IMR-90 (cell line): Measurements from ENCODE around the gene NECTIN2. TPM values are rescaled to one million over a fixed set of nuclear protein-coding genes. Genes with fewer than 3 reads are reported as not detected.
A peak's percentile ranks its signal among the peaks of the same experiment; 100 is the strongest.

Source experiments
- ATAC-seq: fragments of 200-7000 bp; cut with Tn5 transposase; 2 replicates; pipeline ENCODE4 v1.9.1; 2020; ENCODE audit warnings: low read depth, mild to moderate bottlenecking, moderate library complexity
- BruUV-seq: library from RNA; stranded (reverse); fragments of 400-500 nt; replicated peaks from 2 replicates; lab custom pipeline; 2021; lab: Mats Ljungman, UMichigan
- CTCF ChIA-PET: fragments of 300-600 bp; formaldehyde crosslinking; extraction: SDS; loops from one replicate; lab custom pipeline; 2021; ENCODE audit warnings: antibody characterized with exemption; lab: Yijun Ruan, JAX
- POLR2A ChIA-PET: fragments of 300-600 bp; sonication (Branson Sonifier 250); formaldehyde crosslinking; loops from one replicate; lab custom pipeline; 2022; ENCODE audit warnings: antibody characterized with exemption; ENCODE audit not compliant: unreplicated experiment; lab: Charles Lee
- DNase-seq: peaks from one replicate; pipeline ENCODE4 v3.0.0; 2013
- H2AFZ ChIP-seq: replicated peaks from 2 replicates; pipeline ENCODE3; 2013; ENCODE audit warnings: low read length, mild to moderate bottlenecking; ENCODE audit not compliant: poor library complexity
- H2AK5ac ChIP-seq: 2 replicates; pipeline ENCODE4 v1.6.1; 2013; ENCODE audit warnings: low read depth, low read length, inconsistent platforms
- H2AK9ac ChIP-seq: replicated peaks from 2 replicates; pipeline ENCODE3; 2013; ENCODE audit warnings: mild to moderate bottlenecking, low read depth, low read length, moderate library complexity; ENCODE audit not compliant: poor library complexity
- H2BK120ac ChIP-seq: 2 replicates; pipeline ENCODE4 v1.6.1; 2013; ENCODE audit warnings: low read depth, low read length, inconsistent platforms
- H2BK15ac ChIP-seq: 3 replicates; pipeline ENCODE4 v1.6.1; 2013; ENCODE audit warnings: low read depth, low read length, inconsistent platforms
- H2BK20ac ChIP-seq: 2 replicates; pipeline ENCODE4 v1.6.1; 2013; ENCODE audit warnings: low read depth, mild to moderate bottlenecking, inconsistent platforms, low read length, moderate library complexity
- H2BK5ac ChIP-seq: 2 replicates; pipeline ENCODE4 v1.6.1; 2013; ENCODE audit warnings: mild to moderate bottlenecking, low read depth, low read length, inconsistent platforms; ENCODE audit not compliant: poor library complexity, severe bottlenecking
- H3K14ac ChIP-seq: replicated peaks from 2 replicates; pipeline ENCODE4 v1.6.1; 2013; ENCODE audit warnings: low read depth, low read length, inconsistent platforms
- H3K18ac ChIP-seq: 2 replicates; pipeline ENCODE4 v1.6.1; 2013; ENCODE audit warnings: low read depth, low read length, control low read depth
- H3K23ac ChIP-seq: 2 replicates; pipeline ENCODE4 v1.6.1; 2013; ENCODE audit warnings: low read depth, low read length, inconsistent platforms
- H3K27ac ChIP-seq: 2 replicates; pipeline ENCODE4 v1.5.1; 2013; ENCODE audit warnings: mild to moderate bottlenecking, control low read depth, low read length; ENCODE audit not compliant: insufficient read depth
- H3K27me3 ChIP-seq: 2 replicates; pipeline ENCODE4 v1.6.1; 2013; ENCODE audit warnings: low read length; ENCODE audit not compliant: control insufficient read depth, insufficient read depth
- H3K36me3 ChIP-seq: 2 replicates; pipeline ENCODE4 v1.6.1; 2013; ENCODE audit warnings: low read length, mixed read lengths; ENCODE audit not compliant: control insufficient read depth, insufficient read depth
- H3K4ac ChIP-seq: 2 replicates; pipeline ENCODE4 v1.6.1; 2013; ENCODE audit warnings: low read depth, low read length, inconsistent platforms
- H3K4me1 ChIP-seq: 2 replicates; pipeline ENCODE4 v1.6.1; 2013; ENCODE audit warnings: low read length, mixed read lengths; ENCODE audit not compliant: control insufficient read depth, insufficient read depth
- H3K4me2 ChIP-seq: 2 replicates; pipeline ENCODE4 v1.6.1; 2013; ENCODE audit warnings: low read depth, mild to moderate bottlenecking, control low read depth, low read length, moderate library complexity
- H3K4me3 ChIP-seq: 2 replicates; pipeline ENCODE4 v1.5.1; 2013; ENCODE audit warnings: low read depth, mild to moderate bottlenecking, control low read depth, low read length, moderate library complexity; ENCODE audit not compliant: insufficient read depth
- H3K56ac ChIP-seq: 2 replicates; pipeline ENCODE4 v1.6.1; 2013; ENCODE audit warnings: low read length, inconsistent platforms; ENCODE audit not compliant: insufficient read depth; ENCODE audit errors: extremely low read depth
- H3K79me1 ChIP-seq, 2 experiments: 2 replicates each; pipeline ENCODE4 v1.6.1; 2013; ENCODE audit warnings: low read length in 2 of 2, inconsistent platforms in 1 of 2, low read depth in 1 of 2
- H3K9ac ChIP-seq: 2 replicates; pipeline ENCODE4 v1.6.1; 2013; ENCODE audit warnings: low read depth, low read length, control low read depth
- H3K9me1 ChIP-seq: 2 replicates; pipeline ENCODE4 v1.6.1; 2013; ENCODE audit warnings: low read length, inconsistent platforms; ENCODE audit not compliant: insufficient read depth
- H3K9me3 ChIP-seq: 2 replicates; pipeline ENCODE4 v1.6.1; 2013; ENCODE audit warnings: low read length; ENCODE audit not compliant: control insufficient read depth, insufficient read depth
- H4K20me1 ChIP-seq: 2 replicates; pipeline ENCODE4 v1.6.1; 2013; ENCODE audit warnings: low read length, inconsistent platforms; ENCODE audit not compliant: insufficient read depth
- H4K5ac ChIP-seq: 2 replicates; pipeline ENCODE4 v1.6.1; 2013; ENCODE audit warnings: mild to moderate bottlenecking, low read depth, low read length, control low read depth
- H4K8ac ChIP-seq, 2 experiments: 2 replicates each; pipeline ENCODE4 v1.6.1; 2013; ENCODE audit warnings: low read depth in 2 of 2, low read length in 2 of 2, control low read depth in 1 of 2, inconsistent platforms in 1 of 2
- H4K91ac ChIP-seq: 2 replicates; pipeline ENCODE4 v1.6.1; 2013; ENCODE audit warnings: low read depth, low read length, inconsistent platforms; ENCODE audit not compliant: insufficient read depth
- BHLHE40 ChIP-seq: fragments of 150-350 bp; IDR thresholded peaks from 2 replicates; pipeline ENCODE4 v1.6.1; 2016; ENCODE audit warnings: mild to moderate bottlenecking, low read depth, low read length
- CEBPB ChIP-seq: IDR thresholded peaks from 2 replicates; pipeline ENCODE4 v1.6.1; 2012; ENCODE audit warnings: low read depth, low read length, improper control_type of control experiment
- CHD1 ChIP-seq: IDR thresholded peaks from 2 replicates; pipeline ENCODE4 v1.6.1; 2012; ENCODE audit warnings: low read depth, low read length, improper control_type of control experiment
- FOS ChIP-seq: fragments of 150-350 bp; IDR thresholded peaks from 2 replicates; pipeline ENCODE4 v1.6.1; 2016; ENCODE audit warnings: low read depth, low read length
- MAFK ChIP-seq: IDR thresholded peaks from 2 replicates; pipeline ENCODE4 v1.6.1; 2012; ENCODE audit warnings: low read depth, low read length, improper control_type of control experiment
- MAZ ChIP-seq: IDR thresholded peaks from 2 replicates; pipeline ENCODE4 v1.6.1; 2012; ENCODE audit warnings: low read depth, mild to moderate bottlenecking, low read length, improper control_type of control experiment, moderate library complexity, borderline replicate concordance
- MXI1 ChIP-seq: IDR thresholded peaks from 2 replicates; pipeline ENCODE4 v1.6.1; 2012; ENCODE audit warnings: low read depth, mild to moderate bottlenecking, low read length, moderate library complexity, borderline replicate concordance
- NFE2L2 ChIP-seq: fragments of 150-350 bp; IDR thresholded peaks from 2 replicates; pipeline ENCODE4 v1.6.1; 2016; ENCODE audit warnings: low read depth, mild to moderate bottlenecking, low read length
- POLR2A ChIP-seq: IDR thresholded peaks from 2 replicates; pipeline ENCODE4 v1.6.1; 2012; ENCODE audit warnings: mild to moderate bottlenecking, low read depth, low read length
- RAD21 ChIP-seq: IDR thresholded peaks from 2 replicates; pipeline ENCODE4 v1.6.1; 2012; ENCODE audit warnings: low read length, improper control_type of control experiment
- RCOR1 ChIP-seq: IDR thresholded peaks from 2 replicates; pipeline ENCODE4 v1.6.1; 2012; ENCODE audit warnings: mild to moderate bottlenecking, low read length, improper control_type of control experiment; ENCODE audit not compliant: insufficient replicate concordance
- WGBS, 2 experiments: methylation state at CpG; one replicate each; pipeline versions ENCODE4 v1.1.5 to v1.1.7; 2013; ENCODE audit warnings: missing lambda C conversion rate in 2 of 2; ENCODE audit not compliant: insufficient read length in 1 of 2; ENCODE audit errors: extremely low coverage in 2 of 2; 5-methylcytosine and 5-hydroxymethylcytosine counted together
- dilution Hi-C: fragments of 300-500 bp; cut with HindIII; formaldehyde crosslinking; loops from one replicate; pipeline ENCODE4 v1.14.3; 2018; ENCODE audit warnings: low sequenced_read_pairs; ENCODE audit not compliant: unreplicated experiment
- in situ Hi-C: fragments of 300-500 bp; cut with MboI; formaldehyde crosslinking; loops from 3 replicates; pipeline ENCODE4 v1.14.3; 2019; ENCODE audit warnings: low sequenced_read_pairs, inconsistent platforms, mixed read lengths
- intact Hi-C: fragments of 100-400 bp; cut with micrococcal nuclease; formaldehyde crosslinking; loops from 2 replicates; pipeline ENCODE4 v1.10.0; 2022
- polyA plus RNA-seq, 3 experiments: library from polyadenylated mRNA; depleted of rRNA; stranded (reverse); fragments of >200 nt; gene quantifications; 2 replicates each; pipeline ENCODE4 v1.2.3, GENCODE V29; 2012; ENCODE audit warnings: low replicate concordance in 1 of 3
- total RNA-seq: library from RNA; depleted of rRNA; stranded (reverse); fragments of >200 nt; gene quantifications from 2 replicates; pipeline ENCODE4 v1.2.3, GENCODE V29; 2012
- TF ChIP-seq, protein P1 (sequence below): conservative IDR thresholded peaks from 2 replicates; pipeline ENCODE4 v1.5.1; 2012; ENCODE audit warnings: mild to moderate bottlenecking, low read depth, low read length, improper control_type of control experiment
- TF ChIP-seq, protein P2 (sequence below): fragments of 150-350 bp; IDR thresholded peaks from 2 replicates; pipeline ENCODE4 v1.6.1; 2016; ENCODE audit warnings: low read depth, mild to moderate bottlenecking, low read length, moderate library complexity, borderline replicate concordance
- TF ChIP-seq, protein P3 (sequence below): fragments of 150-350 bp; IDR thresholded peaks from 2 replicates; pipeline ENCODE4 v1.6.1; 2017; ENCODE audit warnings: mild to moderate bottlenecking, antibody characterized with exemption, low read length, low read depth

NECTIN2 gene
- total and polyA plus RNA-seq, 2 of the 4 experiments (the other 2 are of a cell fraction): 77.8 to 170 TPM

DNA sequence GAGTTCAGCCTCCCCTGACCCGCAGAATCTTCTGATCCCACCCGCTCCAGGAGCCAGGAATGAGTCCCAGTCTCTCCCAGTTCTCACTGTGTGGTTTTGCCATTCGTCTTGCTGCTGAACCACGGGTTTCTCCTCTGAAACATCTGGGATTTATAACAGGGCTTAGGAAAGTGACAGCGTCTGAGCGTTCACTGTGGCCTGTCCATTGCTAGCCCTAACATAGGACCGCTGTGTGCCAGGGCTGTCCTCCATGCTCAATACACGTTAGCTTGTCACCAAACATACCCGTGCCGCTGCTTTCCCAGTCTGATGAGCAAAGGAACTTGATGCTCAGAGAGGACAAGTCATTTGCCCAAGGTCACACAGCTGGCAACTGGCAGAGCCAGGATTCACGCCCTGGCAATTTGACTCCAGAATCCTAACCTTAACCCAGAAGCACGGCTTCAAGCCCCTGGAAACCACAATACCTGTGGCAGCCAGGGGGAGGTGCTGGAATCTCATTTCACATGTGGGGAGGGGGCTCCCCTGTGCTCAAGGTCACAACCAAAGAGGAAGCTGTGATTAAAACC lies 58.4 kb downstream of the NECTIN2 start:
- Histone ChIP-seq H2BK15ac (no peak overlapping the region), H3K27ac (no peak overlapping the region), H2BK120ac (no peak overlapping the region), H4K8ac (no peak overlapping the region), H3K9me1 (no peaks in the 10 kb centered on the region), H2AK9ac (no peak overlapping the region), H3K4me2 (no peak overlapping the region), H2BK5ac (no peak overlapping the region), H4K5ac (no peak overlapping the region), H3K79me1 (no peaks in the 10 kb centered on the region; a peak in 2 of 4 replicates), H4K20me1 (peaks cover 4% of the 10 kb centered on the region; the same call in 1 of the 2 replicates), H3K18ac (no peak overlapping the region), H3K56ac (no peak overlapping the region), H3K4me1 (peaks cover 3% of the 10 kb centered on the region; the same call in 1 of the 2 replicates), H3K27me3 (peaks cover 8% of the 10 kb centered on the region), H3K9ac (no peak overlapping the region), H3K4ac (no peak overlapping the region), H3K36me3 (peaks cover 22% of the 10 kb centered on the region), H2BK20ac (no peak overlapping the region), H3K23ac (no peak overlapping the region), H3K9me3 (no peaks in the 10 kb centered on the region), H2AFZ (no peak overlapping the region), H3K14ac (no peak overlapping the region), H2AK5ac (0 out of 2 replicates have a peak overlapping the region, but pooled peaks have one; percentile 4), H3K4me3 (no peak overlapping the region), H4K91ac (no peak overlapping the region)
- BruUV-seq: no TSS peak
- ChIA-PET CTCF (interaction anchor here (0.8 to 1.6 kb wide), 2 partner anchors 47 to 50 kb away, joined by 3 to 10 read pairs; no protein-coding TSS in a partner anchor), POLR2A (no interaction called here)
- ATAC-seq: no peak
- dilution Hi-C loops: no loop called here
- DNase-seq: no peak
- 71% methylated on average over 10 of the region's 12 CpGs; no CpG with 5 or more reads in 1 of the 2 experiments for WGBS, 2 experiments
- TF ChIP-seq CHD1: no peak
- no peak for TF ChIP-seq CEBPB
- no peak for TF ChIP-seq NFE2L2
- no peak for TF ChIP-seq BHLHE40
- TF ChIP-seq, protein P1, sequence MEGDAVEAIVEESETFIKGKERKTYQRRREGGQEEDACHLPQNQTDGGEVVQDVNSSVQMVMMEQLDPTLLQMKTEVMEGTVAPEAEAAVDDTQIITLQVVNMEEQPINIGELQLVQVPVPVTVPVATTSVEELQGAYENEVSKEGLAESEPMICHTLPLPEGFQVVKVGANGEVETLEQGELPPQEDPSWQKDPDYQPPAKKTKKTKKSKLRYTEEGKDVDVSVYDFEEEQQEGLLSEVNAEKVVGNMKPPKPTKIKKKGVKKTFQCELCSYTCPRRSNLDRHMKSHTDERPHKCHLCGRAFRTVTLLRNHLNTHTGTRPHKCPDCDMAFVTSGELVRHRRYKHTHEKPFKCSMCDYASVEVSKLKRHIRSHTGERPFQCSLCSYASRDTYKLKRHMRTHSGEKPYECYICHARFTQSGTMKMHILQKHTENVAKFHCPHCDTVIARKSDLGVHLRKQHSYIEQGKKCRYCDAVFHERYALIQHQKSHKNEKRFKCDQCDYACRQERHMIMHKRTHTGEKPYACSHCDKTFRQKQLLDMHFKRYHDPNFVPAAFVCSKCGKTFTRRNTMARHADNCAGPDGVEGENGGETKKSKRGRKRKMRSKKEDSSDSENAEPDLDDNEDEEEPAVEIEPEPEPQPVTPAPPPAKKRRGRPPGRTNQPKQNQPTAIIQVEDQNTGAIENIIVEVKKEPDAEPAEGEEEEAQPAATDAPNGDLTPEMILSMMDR: no peak
- no peak for TF ChIP-seq POLR2A
- no peak for TF ChIP-seq FOS
- TF ChIP-seq, protein P2, sequence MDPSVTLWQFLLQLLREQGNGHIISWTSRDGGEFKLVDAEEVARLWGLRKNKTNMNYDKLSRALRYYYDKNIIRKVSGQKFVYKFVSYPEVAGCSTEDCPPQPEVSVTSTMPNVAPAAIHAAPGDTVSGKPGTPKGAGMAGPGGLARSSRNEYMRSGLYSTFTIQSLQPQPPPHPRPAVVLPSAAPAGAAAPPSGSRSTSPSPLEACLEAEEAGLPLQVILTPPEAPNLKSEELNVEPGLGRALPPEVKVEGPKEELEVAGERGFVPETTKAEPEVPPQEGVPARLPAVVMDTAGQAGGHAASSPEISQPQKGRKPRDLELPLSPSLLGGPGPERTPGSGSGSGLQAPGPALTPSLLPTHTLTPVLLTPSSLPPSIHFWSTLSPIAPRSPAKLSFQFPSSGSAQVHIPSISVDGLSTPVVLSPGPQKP: no peak
- TF ChIP-seq RAD21: no peak
- TF ChIP-seq MAZ: no peak
- TF ChIP-seq MXI1: no peak
- TF ChIP-seq MAFK: no peak
- TF ChIP-seq, protein P3, sequence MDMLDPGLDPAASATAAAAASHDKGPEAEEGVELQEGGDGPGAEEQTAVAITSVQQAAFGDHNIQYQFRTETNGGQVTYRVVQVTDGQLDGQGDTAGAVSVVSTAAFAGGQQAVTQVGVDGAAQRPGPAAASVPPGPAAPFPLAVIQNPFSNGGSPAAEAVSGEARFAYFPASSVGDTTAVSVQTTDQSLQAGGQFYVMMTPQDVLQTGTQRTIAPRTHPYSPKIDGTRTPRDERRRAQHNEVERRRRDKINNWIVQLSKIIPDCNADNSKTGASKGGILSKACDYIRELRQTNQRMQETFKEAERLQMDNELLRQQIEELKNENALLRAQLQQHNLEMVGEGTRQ: no peak
- TF ChIP-seq RCOR1: no peak
- intact Hi-C loops: no loop called here
- in situ Hi-C loops: no loop called here
